ENCODE data around the gene FOXC2. TPM values are rescaled to one million over a fixed set of nuclear protein-coding genes. Genes with fewer than 3 reads are reported as not detected.

The FOXC2 gene
- polyA plus RNA-seq, 1 donor (not counting 4 experiments of a cell fraction or from before 2014, with no cell fraction given): not detected

DNA sequence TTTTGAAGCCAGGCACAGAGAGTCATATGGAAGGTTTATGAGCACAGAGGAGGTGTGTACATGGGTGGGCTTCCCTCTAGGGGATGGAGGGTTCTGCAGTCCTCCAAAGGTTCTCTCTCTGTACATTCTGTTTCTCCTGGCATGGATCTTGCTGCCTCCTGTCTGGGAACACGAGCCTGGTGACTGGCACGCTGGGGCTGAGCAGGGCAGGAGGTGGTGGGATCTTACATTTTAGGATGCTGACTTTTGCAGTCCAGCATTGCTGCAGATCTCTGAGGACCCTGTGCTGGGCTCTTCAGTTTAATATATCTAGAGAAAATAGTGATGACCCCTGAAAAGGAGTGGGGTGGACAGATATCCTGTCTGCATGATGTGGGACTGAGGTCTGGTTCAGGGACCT, 34.7 kb downstream of the FOXC2 start:
- dilution Hi-C loops (cut with MboI; ENCODE audit: extremely low pct_ligation_motif_present, low sequenced_read_pairs): no loop called here
- FAIRE-seq: no peak
- H3K4me2 ChIP-seq (ENCODE audit: control insufficient read depth, extremely low read depth, insufficient read depth, low read depth, low read length): no peak overlapping the region
- no peaks in the 10 kb centered on the region for H3K79me2 ChIP-seq (ENCODE audit: control insufficient read depth, insufficient read depth, low read length)
- H3K4me3 ChIP-seq (ENCODE audit: control insufficient read depth in 2 of 3, extremely low read depth in 1 of 3, insufficient read depth in 2 of 3, low read depth in 1 of 3, low read length in 3 of 3): no peak overlapping the region
- no peaks in the 10 kb centered on the region for H4K20me1 ChIP-seq (ENCODE audit: control insufficient read depth, extremely low read depth, insufficient read depth, low read length)
- no peaks in the 10 kb centered on the region for H3K9me1 ChIP-seq (ENCODE audit: control insufficient read depth, extremely low read depth, insufficient read depth, low read length)
- no peak overlapping the region for H3K27ac ChIP-seq (ENCODE audit: control insufficient read depth, insufficient read depth, low read length)
- TF ChIP-seq, protein P1, sequence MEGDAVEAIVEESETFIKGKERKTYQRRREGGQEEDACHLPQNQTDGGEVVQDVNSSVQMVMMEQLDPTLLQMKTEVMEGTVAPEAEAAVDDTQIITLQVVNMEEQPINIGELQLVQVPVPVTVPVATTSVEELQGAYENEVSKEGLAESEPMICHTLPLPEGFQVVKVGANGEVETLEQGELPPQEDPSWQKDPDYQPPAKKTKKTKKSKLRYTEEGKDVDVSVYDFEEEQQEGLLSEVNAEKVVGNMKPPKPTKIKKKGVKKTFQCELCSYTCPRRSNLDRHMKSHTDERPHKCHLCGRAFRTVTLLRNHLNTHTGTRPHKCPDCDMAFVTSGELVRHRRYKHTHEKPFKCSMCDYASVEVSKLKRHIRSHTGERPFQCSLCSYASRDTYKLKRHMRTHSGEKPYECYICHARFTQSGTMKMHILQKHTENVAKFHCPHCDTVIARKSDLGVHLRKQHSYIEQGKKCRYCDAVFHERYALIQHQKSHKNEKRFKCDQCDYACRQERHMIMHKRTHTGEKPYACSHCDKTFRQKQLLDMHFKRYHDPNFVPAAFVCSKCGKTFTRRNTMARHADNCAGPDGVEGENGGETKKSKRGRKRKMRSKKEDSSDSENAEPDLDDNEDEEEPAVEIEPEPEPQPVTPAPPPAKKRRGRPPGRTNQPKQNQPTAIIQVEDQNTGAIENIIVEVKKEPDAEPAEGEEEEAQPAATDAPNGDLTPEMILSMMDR (optimal IDR thresholded peaks at IDR 0.05 in 1 of 3, IDR thresholded peaks at IDR 0.05 in 1 of 3, conservative IDR thresholded peaks at IDR 0.05 in 1 of 3; ENCODE audit: extremely low read depth in 1 of 3, insufficient read depth in 2 of 3, low read length in 3 of 3): no peak
- no peak for TF ChIP-seq EZH2 (IDR thresholded peaks at IDR 0.05; ENCODE audit: low read length)
- H3K9me3 ChIP-seq (ENCODE audit: control insufficient read depth, low read depth, low read length): no peaks in the 10 kb centered on the region
- no peak for DNase-seq (ENCODE audit: low read depth, low spot score)
- no peaks in the 10 kb centered on the region for H3K36me3 ChIP-seq (ENCODE audit: control insufficient read depth in 2 of 2, extremely low read depth in 1 of 2, insufficient read depth in 2 of 2, low read length in 2 of 2)
- H3K27me3 ChIP-seq (ENCODE audit: control insufficient read depth, extremely low read depth, insufficient read depth, low read length): peaks cover 16% of the 10 kb centered on the region
- H2AFZ ChIP-seq (ENCODE audit: control insufficient read depth, low read length): no peak overlapping the region
- no peak overlapping the region for H3K9ac ChIP-seq (ENCODE audit: control insufficient read depth, extremely low read depth, insufficient read depth, low read length)
- H3K4me1 ChIP-seq (ENCODE audit: control insufficient read depth, extremely low read depth, insufficient read depth, low read length): peaks cover 3% of the 10 kb centered on the region

DNA sequence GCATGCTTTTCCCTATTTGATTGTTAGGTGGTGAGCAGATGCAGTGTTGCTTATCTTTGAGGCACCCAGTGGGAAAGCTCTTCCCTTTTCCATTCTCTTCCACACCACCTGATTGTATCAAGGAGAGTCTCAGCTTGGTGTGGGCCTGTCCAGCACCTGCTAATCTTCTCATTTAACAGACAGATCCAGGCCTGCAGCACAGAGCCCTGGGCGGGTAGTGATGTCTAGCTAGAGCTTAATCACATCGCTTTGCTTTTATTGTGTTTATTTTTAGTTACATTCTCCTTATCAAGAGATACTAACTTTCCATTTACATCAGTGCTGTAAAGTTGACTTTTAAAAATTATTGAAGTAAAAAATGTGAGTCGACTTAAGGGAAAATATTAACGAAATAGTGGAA, 35.9 kb downstream of the FOXC2 start:
- Histone ChIP-seq H3K36me3 (ENCODE audit: control insufficient read depth in 2 of 2, extremely low read depth in 1 of 2, insufficient read depth in 2 of 2, low read length in 2 of 2) (no peaks in the 10 kb centered on the region), H3K9me1 (ENCODE audit: control insufficient read depth, extremely low read depth, insufficient read depth, low read length) (no peaks in the 10 kb centered on the region), H3K4me3 (ENCODE audit: control insufficient read depth in 2 of 3, extremely low read depth in 1 of 3, insufficient read depth in 2 of 3, low read depth in 1 of 3, low read length in 3 of 3) (no peak overlapping the region), H3K27ac (ENCODE audit: control insufficient read depth, insufficient read depth, low read length) (no peak overlapping the region), H2AFZ (ENCODE audit: control insufficient read depth, low read length) (no peak overlapping the region), H3K79me2 (ENCODE audit: control insufficient read depth, insufficient read depth, low read length) (no peaks in the 10 kb centered on the region), H3K4me1 (ENCODE audit: control insufficient read depth, extremely low read depth, insufficient read depth, low read length) (peaks cover 3% of the 10 kb centered on the region), H3K9me3 (ENCODE audit: control insufficient read depth, low read depth, low read length) (no peaks in the 10 kb centered on the region), H3K9ac (ENCODE audit: control insufficient read depth, extremely low read depth, insufficient read depth, low read length) (no peak overlapping the region), H3K4me2 (ENCODE audit: control insufficient read depth, extremely low read depth, insufficient read depth, low read depth, low read length) (no peak overlapping the region), H4K20me1 (ENCODE audit: control insufficient read depth, extremely low read depth, insufficient read depth, low read length) (no peaks in the 10 kb centered on the region), H3K27me3 (ENCODE audit: control insufficient read depth, extremely low read depth, insufficient read depth, low read length) (peaks cover 15% of the 10 kb centered on the region)
- DNase-seq (ENCODE audit: low read depth, low spot score) (no peak), FAIRE-seq (no peak)
- dilution Hi-C loops (cut with MboI; ENCODE audit: extremely low pct_ligation_motif_present, low sequenced_read_pairs): no loop called here
- no peak for TF ChIP-seq EZH2 (IDR thresholded peaks at IDR 0.05; ENCODE audit: low read length)
- TF ChIP-seq, protein P1 (optimal IDR thresholded peaks at IDR 0.05 in 1 of 3, IDR thresholded peaks at IDR 0.05 in 1 of 3, conservative IDR thresholded peaks at IDR 0.05 in 1 of 3; ENCODE audit: extremely low read depth in 1 of 3, insufficient read depth in 2 of 3, low read length in 3 of 3): no peak
